Measurements from ENCODE around the gene CRELD1. TPM values are rescaled to one million over a fixed set of nuclear protein-coding genes. Genes with fewer than 3 reads are reported as not detected.

Gene CRELD1
- total RNA-seq, 1 donor from 2014 or later: 26.5 TPM

GRCh38 chr3:9994086-9994844, 60.6 kb downstream of the CRELD1 start:
- no peak for TF ChIP-seq CTCF (IDR thresholded peaks at IDR 0.05)
- Mint-ChIP-seq H3K27me3 (ENCODE audit: low read depth) (no peaks in the 10 kb centered on the region), H3K36me3 (ENCODE audit: low read depth) (no peaks in the 10 kb centered on the region), H3K9me3 (ENCODE audit: low read depth) (no peaks in the 10 kb centered on the region), H3K4me1 (ENCODE audit: low read depth) (no peaks in the 10 kb centered on the region), H3K27ac (ENCODE audit: unreplicated experiment) (no peak overlapping the region), H3K4me3 (ENCODE audit: unreplicated experiment) (no peak overlapping the region)
- no peak for DNase-seq (ENCODE audit: low spot score)

Other genes with a start within 250 kb of the CRELD1 start
- not detected in 3 replicates for gene CPNE9, start 230.0 kb upstream of the CRELD1 start, total RNA-seq
- gene BRPF1, start 202.1 kb upstream of the CRELD1 start, total RNA-seq: 14.6 to 18.8 TPM (median 15.5 TPM) in 3 replicates
- 23.8 to 26.7 TPM (median 24.2 TPM) in 3 replicates for gene OGG1, start 183.9 kb upstream of the CRELD1 start, total RNA-seq
- 9.7 to 20.9 TPM (median 19.3 TPM) in 3 replicates for gene CAMK1, start 163.9 kb upstream of the CRELD1 start, total RNA-seq
- 42.2 to 69.9 TPM (median 69.6 TPM) in 3 replicates for gene TADA3, start 141.4 kb upstream of the CRELD1 start, total RNA-seq
- 150 to 179 TPM (median 177 TPM) in 3 replicates for gene ARPC4, start 140.8 kb upstream of the CRELD1 start, total RNA-seq
- gene TTLL3, start 123.6 kb upstream of the CRELD1 start, total RNA-seq: 31.5 to 44.9 TPM (median 38.7 TPM) in 3 replicates
- gene RPUSD3, start 89.8 kb upstream of the CRELD1 start, total RNA-seq: 26.9 to 31.4 TPM (median 27.7 TPM) in 3 replicates
- gene CIDEC, start 53.6 kb upstream of the CRELD1 start, total RNA-seq: not detected in 3 replicates
- gene JAGN1, start 43.2 kb upstream of the CRELD1 start, total RNA-seq: 20.3 to 25.1 TPM (median 24.5 TPM) in 3 replicates
- gene IL17RE, start 31.0 kb upstream of the CRELD1 start, total RNA-seq: 0.42 to 1.6 TPM (median 0.92 TPM) in 3 replicates
- 20.8 to 26.4 TPM (median 21.3 TPM) in 3 replicates for gene IL17RC, start 16.7 kb upstream of the CRELD1 start, total RNA-seq
- gene PRRT3, start 18.6 kb downstream of the CRELD1 start, total RNA-seq: 3.9 to 7.6 TPM (median 3.9 TPM) in 3 replicates
- gene EMC3, start 53.0 kb downstream of the CRELD1 start, total RNA-seq: 51.5 to 60.0 TPM (median 52.9 TPM) in 3 replicates
- 3.6 to 8.1 TPM (median 3.6 TPM) in 3 replicates for gene FANCD2, start 92.6 kb downstream of the CRELD1 start, total RNA-seq
- gene FANCD2OS, start 174.4 kb downstream of the CRELD1 start, total RNA-seq: not detected in 3 replicates
- gene BRK1, start 181.8 kb downstream of the CRELD1 start, total RNA-seq: 113 to 122 TPM (median 117 TPM) in 3 replicates
- gene VHL, start 207.9 kb downstream of the CRELD1 start, total RNA-seq: 31.4 to 39.1 TPM (median 38.5 TPM) in 3 replicates
- gene IRAK2, start 231.1 kb downstream of the CRELD1 start, total RNA-seq: 0.63 to 1.6 TPM (median 1.6 TPM) in 3 replicates